T-helper 2 cell treated with Interferon-gamma antibody and Interleukin-4, amounts not matched to agents 5 μg/mL and 100 μg/mL, for 36 hours (primary cell): ENCODE data around the gene C5AR2.
"Not testable (repeated sequence)": the region's sequence is repeated elsewhere in the genome, so short reads cannot be mapped to it uniquely, and the experiment has no call there.

Experiments
- DNase-seq: peaks from one replicate; pipeline ENCODE4 v3.0.0; 2021; ENCODE audit warnings: low spot score
- H3K27ac Mint-ChIP-seq: one replicate; pipeline ENCODE4 v1.8.0; 2021; ENCODE audit warnings: mild to moderate bottlenecking, mixed read lengths
- H3K27me3 Mint-ChIP-seq: one replicate; pipeline ENCODE4 v1.8.0; 2021; ENCODE audit warnings: low read depth, mixed read lengths
- H3K36me3 Mint-ChIP-seq: one replicate; pipeline ENCODE4 v1.8.0; 2021; ENCODE audit warnings: low read depth, mixed read lengths
- H3K4me1 Mint-ChIP-seq: one replicate; pipeline ENCODE4 v1.8.0; 2021; ENCODE audit warnings: low read depth, mixed read lengths
- H3K4me3 Mint-ChIP-seq: one replicate; pipeline ENCODE4 v1.8.0; 2022; ENCODE audit warnings: mild to moderate bottlenecking, moderate library complexity, mixed read lengths
- H3K9me3 Mint-ChIP-seq: one replicate; pipeline ENCODE4 v1.8.0; 2021; ENCODE audit warnings: mixed read lengths

Gene C5AR2

DNA sequence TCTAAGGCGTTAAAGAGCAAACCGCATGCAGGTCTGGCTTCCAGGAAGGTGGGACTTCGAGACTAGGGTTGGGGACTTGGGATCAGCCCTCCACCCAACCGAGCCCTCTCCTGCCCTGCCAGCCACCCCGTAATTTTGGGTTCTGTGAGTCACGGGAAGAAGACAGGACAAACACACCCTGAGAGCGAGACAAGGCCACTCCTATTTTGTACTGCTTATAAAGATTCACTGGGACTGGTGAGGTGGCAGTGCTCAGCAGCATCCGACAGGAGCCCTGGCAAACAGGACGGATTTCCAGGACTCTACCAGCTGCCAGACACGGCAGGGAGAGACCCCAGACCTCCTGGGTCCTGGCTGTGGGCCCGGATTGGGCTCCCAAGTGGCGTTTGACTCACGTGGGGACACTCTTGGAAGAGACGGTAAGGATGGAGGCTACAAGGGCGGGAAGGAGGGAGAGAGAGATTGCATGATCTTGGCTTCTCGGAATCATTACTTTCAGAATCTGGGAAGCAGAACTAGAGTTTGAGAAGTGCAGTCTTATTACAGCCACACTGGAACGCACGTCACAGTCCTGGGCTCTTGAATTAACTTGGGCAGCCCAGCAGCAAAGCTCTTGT, at the start of gene C5AR2:
TSS of gene C5AR2 (plus strand) at position 245 of the 617 bp plus-strand sequence. CDS start 8,625 bp downstream, outside the sequence.
- Mint-ChIP-seq H3K36me3 (no peaks in the 10 kb centered on the region), H3K9me3 (no peaks in the 10 kb centered on the region), H3K4me1 (peaks cover 14% of the 10 kb centered on the region), H3K4me3 (no peak within 1 kb of the TSS), H3K27ac (no peak within 1 kb of the TSS), H3K27me3 (no peaks in the 10 kb centered on the region)
- no peak for DNase-seq

DNA sequence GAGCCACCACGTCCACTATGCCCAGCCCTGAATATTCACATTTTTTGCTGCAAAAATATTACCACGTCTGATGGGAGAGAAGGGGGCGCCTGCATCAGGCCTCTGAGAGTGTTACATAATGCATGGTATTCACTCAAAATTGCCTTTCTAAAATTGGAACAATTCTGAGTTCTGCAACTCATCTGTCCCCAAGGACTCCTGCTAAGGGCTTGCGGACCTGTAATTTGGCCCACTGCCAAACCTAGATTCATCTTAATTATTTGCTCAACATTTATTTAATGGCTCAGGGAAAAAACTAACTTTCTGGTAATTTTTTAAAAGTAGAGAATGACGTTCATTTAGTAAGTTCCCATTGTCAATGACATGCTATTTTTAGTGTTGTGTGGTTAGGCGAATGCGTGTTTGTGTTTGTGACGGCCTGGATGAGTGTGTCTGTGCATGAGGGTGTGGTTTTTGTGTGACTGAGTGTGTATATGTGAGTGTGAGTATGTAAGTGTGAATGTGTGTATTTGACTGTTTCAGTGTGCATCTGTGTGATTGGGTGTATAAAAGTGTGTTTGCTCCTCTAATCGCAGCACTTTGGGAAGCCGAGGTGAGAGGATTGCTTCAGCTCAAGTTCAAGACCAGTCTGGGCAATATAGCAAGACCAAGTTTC, 48.4 kb upstream of the C5AR2 start:
- no peaks in the 10 kb centered on the region for H3K4me1 Mint-ChIP-seq
- no peak overlapping the region for H3K4me3 Mint-ChIP-seq
- no peak for DNase-seq
- H3K27me3 Mint-ChIP-seq = no peaks in the 10 kb centered on the region
- no peak overlapping the region for H3K27ac Mint-ChIP-seq
- no peaks in the 10 kb centered on the region for H3K9me3 Mint-ChIP-seq
- H3K36me3 Mint-ChIP-seq = no peaks in the 10 kb centered on the region

GRCh38 chr19:47284324-47284899, 47.6 kb upstream of the C5AR2 start:
- Mint-ChIP-seq H3K27me3 (no peaks in the 10 kb centered on the region), H3K9me3 (no peaks in the 10 kb centered on the region), H3K4me3 (no peak overlapping the region), H3K36me3 (no peaks in the 10 kb centered on the region), H3K27ac (no peak overlapping the region), H3K4me1 (no peaks in the 10 kb centered on the region)
- no peak for DNase-seq

GRCh38 chr19:47296036-47296435, 35.9 kb upstream of the C5AR2 start:
- no peak overlapping the region for H3K27ac Mint-ChIP-seq
- no peaks in the 10 kb centered on the region for H3K9me3 Mint-ChIP-seq
- H3K4me3 Mint-ChIP-seq = no peak overlapping the region
- peak; percentile 64 for DNase-seq
- H3K36me3 Mint-ChIP-seq = no peaks in the 10 kb centered on the region
- H3K27me3 Mint-ChIP-seq = no peaks in the 10 kb centered on the region
- H3K4me1 Mint-ChIP-seq = peaks cover 8% of the 10 kb centered on the region

- not testable (repeated sequence) for H3K9me3 Mint-ChIP-seq, H3K36me3 Mint-ChIP-seq, H3K4me3 Mint-ChIP-seq, H3K27ac Mint-ChIP-seq, H3K27me3 Mint-ChIP-seq, DNase-seq
- peaks cover 13% of the 10 kb centered on the region for H3K4me1 Mint-ChIP-seq
These were observed 31.1 kb upstream of the C5AR2 start for GRCh38 chr19:47300867-47301266.

GRCh38 chr19:47302249-47302648, 29.7 kb upstream of the C5AR2 start:
- no peak for DNase-seq
- Mint-ChIP-seq H3K36me3 (no peaks in the 10 kb centered on the region), H3K4me1 (peaks cover 9% of the 10 kb centered on the region), H3K27ac (no peak overlapping the region), H3K4me3 (no peak overlapping the region), H3K9me3 (no peaks in the 10 kb centered on the region), H3K27me3 (peaks cover 9% of the 10 kb centered on the region)

DNA sequence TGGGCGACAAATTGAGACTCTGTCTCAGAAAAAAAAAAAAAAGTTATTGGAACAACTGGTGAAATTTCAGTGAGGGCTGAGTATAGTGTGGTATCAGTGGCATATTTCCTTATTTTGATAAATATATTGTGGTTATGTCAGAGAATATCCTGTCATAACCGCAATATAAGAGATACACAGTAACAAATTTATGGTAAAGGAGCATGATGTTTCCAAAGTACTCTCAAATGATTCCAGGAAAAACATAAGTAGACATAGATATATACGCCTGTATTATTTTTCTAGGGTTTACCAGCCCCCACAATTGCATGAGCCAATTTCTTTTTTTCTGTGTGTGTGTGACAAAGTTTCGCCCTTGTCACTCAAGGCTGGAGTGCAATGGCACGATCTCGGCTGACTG, 28.0 kb upstream of the C5AR2 start:
- no peak overlapping the region for H3K27ac Mint-ChIP-seq
- no peaks in the 10 kb centered on the region for H3K36me3 Mint-ChIP-seq
- no peaks in the 10 kb centered on the region for H3K9me3 Mint-ChIP-seq
- H3K4me1 Mint-ChIP-seq = peaks cover 9% of the 10 kb centered on the region
- H3K4me3 Mint-ChIP-seq = no peak overlapping the region
- H3K27me3 Mint-ChIP-seq = peaks cover 9% of the 10 kb centered on the region
- DNase-seq = no peak

- no peaks in the 10 kb centered on the region for H3K9me3 Mint-ChIP-seq
- H3K36me3 Mint-ChIP-seq = no peaks in the 10 kb centered on the region
- peaks cover 9% of the 10 kb centered on the region for H3K27me3 Mint-ChIP-seq
- H3K4me1 Mint-ChIP-seq = peaks cover 9% of the 10 kb centered on the region
- peak; percentile 25 for DNase-seq
- no peak overlapping the region for H3K27ac Mint-ChIP-seq
- no peak overlapping the region for H3K4me3 Mint-ChIP-seq
These were observed 26.6 kb upstream of the C5AR2 start for GRCh38 chr19:47305309-47305751.

GRCh38 chr19:47306303-47306702, 25.7 kb upstream of the C5AR2 start:
- Mint-ChIP-seq H3K9me3 (no peaks in the 10 kb centered on the region), H3K27ac (no peak overlapping the region), H3K4me3 (no peak overlapping the region), H3K36me3 (no peaks in the 10 kb centered on the region), H3K27me3 (peaks cover 11% of the 10 kb centered on the region), H3K4me1 (peaks cover 6% of the 10 kb centered on the region)
- DNase-seq = no peak

DNA sequence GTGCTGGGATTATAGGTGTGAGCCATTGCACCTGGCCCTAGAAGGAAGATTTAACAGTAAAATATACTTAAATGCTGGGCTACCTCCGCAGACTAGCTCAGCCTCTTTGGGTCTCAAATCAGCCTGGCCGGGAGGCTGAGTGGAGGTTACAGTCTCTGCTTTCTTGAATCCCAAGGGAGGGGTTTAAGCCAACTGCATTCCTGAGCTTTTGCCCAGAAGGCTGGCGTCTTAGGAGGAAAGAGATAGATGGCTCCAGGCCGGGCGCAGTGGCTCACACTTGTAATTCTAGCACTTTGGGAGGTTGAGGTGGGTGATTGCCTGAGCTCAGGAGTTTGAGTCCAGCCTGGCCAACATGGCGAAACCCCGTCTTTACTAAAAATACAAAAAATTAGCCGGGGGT, 22.9 kb upstream of the C5AR2 start:
- no peaks in the 10 kb centered on the region for H3K9me3 Mint-ChIP-seq
- H3K4me1 Mint-ChIP-seq = peaks cover 6% of the 10 kb centered on the region
- no peaks in the 10 kb centered on the region for H3K36me3 Mint-ChIP-seq
- H3K27ac Mint-ChIP-seq = no peak overlapping the region
- H3K4me3 Mint-ChIP-seq = no peak overlapping the region
- DNase-seq = no peak
- peaks cover 14% of the 10 kb centered on the region for H3K27me3 Mint-ChIP-seq

DNA sequence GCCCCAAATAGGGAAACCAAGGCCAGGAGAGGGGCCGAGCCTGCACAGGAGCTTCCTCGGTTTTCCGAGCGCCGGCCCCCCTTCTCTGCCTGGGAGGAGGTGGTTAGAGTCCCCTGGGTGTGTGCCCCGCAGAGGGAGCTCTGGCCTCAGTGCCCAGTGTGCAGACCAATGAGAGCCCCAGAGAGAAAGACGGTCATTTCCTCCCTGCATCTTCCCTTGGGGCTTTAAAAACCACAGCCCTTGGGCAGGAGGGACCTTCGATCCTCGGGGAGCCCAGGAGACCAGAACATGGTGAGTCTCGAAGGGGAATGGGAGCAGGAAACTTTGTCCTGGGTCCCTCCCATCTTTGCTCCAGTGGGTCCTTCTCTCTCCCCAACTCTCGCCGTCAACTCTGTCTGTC, 22.4 kb upstream of the C5AR2 start, which contains the start of gene C5AR1:
TSS of gene C5AR1 (plus strand) at position 254 of the 400 bp plus-strand sequence. CDS start at position 289, 35 bp downstream.
- H3K9me3 Mint-ChIP-seq = no peaks in the 10 kb centered on the region
- no peaks in the 10 kb centered on the region for H3K36me3 Mint-ChIP-seq
- no peak within 1 kb of the TSS for H3K27ac Mint-ChIP-seq
- peaks cover 6% of the 10 kb centered on the region for H3K4me1 Mint-ChIP-seq
- H3K4me3 Mint-ChIP-seq = no peak within 1 kb of the TSS
- DNase-seq = no peak
- H3K27me3 Mint-ChIP-seq = peaks cover 14% of the 10 kb centered on the region

DNA sequence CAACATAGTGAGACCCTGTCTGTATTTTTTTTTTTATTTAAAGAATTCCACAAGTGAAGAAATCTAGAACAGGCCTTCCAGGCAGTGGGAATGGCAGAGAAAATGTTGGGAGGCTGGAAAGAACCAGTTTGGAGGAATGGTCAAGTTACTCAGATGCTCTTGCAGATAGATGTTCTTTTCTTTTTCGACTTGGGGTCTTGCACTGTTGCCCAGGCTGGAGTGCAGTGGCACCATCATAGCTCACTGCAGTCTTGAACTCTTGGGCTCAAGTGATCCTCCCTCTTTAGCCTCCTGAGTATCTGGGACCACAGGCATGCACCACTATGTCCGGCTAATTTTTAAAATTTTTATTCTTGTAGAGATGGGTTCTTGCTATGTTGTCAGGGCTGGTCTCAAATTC, 21.7 kb upstream of the C5AR2 start:
- peaks cover 2% of the 10 kb centered on the region for H3K4me1 Mint-ChIP-seq
- no peak overlapping the region for H3K27ac Mint-ChIP-seq
- H3K4me3 Mint-ChIP-seq = no peak overlapping the region
- H3K27me3 Mint-ChIP-seq = peaks cover 12% of the 10 kb centered on the region
- H3K36me3 Mint-ChIP-seq = no peaks in the 10 kb centered on the region
- no peaks in the 10 kb centered on the region for H3K9me3 Mint-ChIP-seq
- no peak for DNase-seq

- Mint-ChIP-seq H3K9me3 (no peaks in the 10 kb centered on the region), H3K4me3 (no peak overlapping the region), H3K27ac (no peak overlapping the region), H3K36me3 (no peaks in the 10 kb centered on the region), H3K27me3 (peaks cover 10% of the 10 kb centered on the region), H3K4me1 (no peaks in the 10 kb centered on the region)
- DNase-seq = no peak
These were observed 21.2 kb upstream of the C5AR2 start for GRCh38 chr19:47310819-47311218.

DNA sequence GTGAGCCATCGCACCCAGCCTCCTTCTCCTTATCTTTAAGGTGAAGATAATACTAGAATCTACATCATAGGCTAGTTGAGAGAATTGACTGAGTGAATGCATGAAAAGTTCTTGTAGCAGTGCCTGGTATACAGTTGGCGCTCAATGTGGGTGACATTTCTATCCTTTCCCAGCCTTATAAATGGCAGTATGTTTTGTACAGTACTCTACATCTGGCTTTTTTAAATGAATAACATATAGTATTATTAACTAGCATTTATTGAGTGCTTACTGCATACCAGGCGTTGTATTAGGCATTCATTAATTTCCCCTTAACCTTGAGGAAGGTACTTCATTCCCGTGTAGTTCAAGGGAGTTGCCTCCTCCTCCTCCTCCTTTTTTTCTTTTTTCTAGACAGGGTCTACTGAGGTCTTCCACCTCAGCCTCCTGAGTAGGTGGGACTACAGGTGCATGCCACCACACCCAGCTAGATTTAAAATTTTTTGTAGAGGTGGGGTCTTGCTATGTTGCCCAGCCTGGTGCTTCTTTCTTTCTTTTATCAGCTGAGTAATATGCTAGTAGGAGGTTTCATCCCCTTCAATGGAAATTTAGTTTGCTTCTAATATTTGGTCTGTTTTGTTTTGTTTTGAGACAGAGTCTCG, 19.5 kb upstream of the C5AR2 start:
- H3K36me3 Mint-ChIP-seq = no peaks in the 10 kb centered on the region
- no peaks in the 10 kb centered on the region for H3K9me3 Mint-ChIP-seq
- DNase-seq = no peak
- no peak overlapping the region for H3K4me3 Mint-ChIP-seq
- H3K27ac Mint-ChIP-seq = no peak overlapping the region
- peaks cover 5% of the 10 kb centered on the region for H3K27me3 Mint-ChIP-seq
- H3K4me1 Mint-ChIP-seq = no peaks in the 10 kb centered on the region
